T-helper 17 cell (primary cell): Measurements from ENCODE around the gene BCL7A. TPM values are rescaled to one million over a fixed set of nuclear protein-coding genes. Genes with fewer than 3 reads are reported as not detected.

Experiments
- ATAC-seq: fragments of 150-1000 bp; cut with Tn5 transposase; 2 replicates; pipeline ENCODE4 v1.10.0; 2021; ENCODE audit warnings: mild to moderate bottlenecking, moderate library complexity
- DNase-seq, 3 donors: peaks; one replicate each; pipeline versions ENCODE4 v3.0.0 to v3.0.0-alpha.2; 2020 to 2021
- H3K9me3 ChIP-seq: one replicate; pipeline ENCODE4 v1.7.0; 2013; ENCODE audit warnings: low read length, mild to moderate bottlenecking; ENCODE audit not compliant: control insufficient read depth, poor library complexity, severe bottlenecking
- H3K27ac Mint-ChIP-seq: one replicate; pipeline ENCODE4 v1.8.0; 2022; ENCODE audit warnings: mild to moderate bottlenecking, moderate library complexity, mixed read lengths
- H3K27me3 Mint-ChIP-seq: one replicate; pipeline ENCODE4 v1.8.0; 2022; ENCODE audit warnings: mixed read lengths
- H3K36me3 Mint-ChIP-seq: one replicate; pipeline ENCODE4 v1.8.0; 2022; ENCODE audit warnings: low read depth, mixed read lengths
- H3K4me1 Mint-ChIP-seq: one replicate; pipeline ENCODE4 v1.8.0; 2022; ENCODE audit warnings: mild to moderate bottlenecking, mixed read lengths
- H3K4me3 Mint-ChIP-seq: one replicate; pipeline ENCODE4 v1.8.0; 2022; ENCODE audit warnings: mild to moderate bottlenecking, moderate library complexity, mixed read lengths
- total RNA-seq, 4 donors: library from RNA in 2 of 4; stranded (reverse) in 2 of 4; gene quantifications; one replicate each; pipeline ENCODE4 v1.2.3 and lab custom pipeline; 2022 to 2026

Gene BCL7A
- total RNA-seq, 2 donors from 2014 or later = 2.6 to 4.0 TPM

- no peak for DNase-seq
- Mint-ChIP-seq H3K27me3 (no peaks in the 10 kb centered on the region), H3K4me3 (no peak overlapping the region), H3K36me3 (no peaks in the 10 kb centered on the region), H3K4me1 (peaks cover 5% of the 10 kb centered on the region), H3K27ac (no peak overlapping the region)
- no peak for ATAC-seq
- no peaks in the 10 kb centered on the region for H3K9me3 ChIP-seq
These were observed 31.5 kb upstream of the BCL7A start for GRCh38 chr12:121990114-121990647.

GRCh38 chr12:121990692-121991603 lies 30.7 kb upstream of the BCL7A start:
- DNase-seq (no peak), ATAC-seq (no peak)
- no peaks in the 10 kb centered on the region for H3K9me3 ChIP-seq
- Mint-ChIP-seq H3K36me3 (no peaks in the 10 kb centered on the region), H3K4me3 (no peak overlapping the region), H3K4me1 (peaks cover 5% of the 10 kb centered on the region), H3K27ac (no peak overlapping the region), H3K27me3 (peaks cover 5% of the 10 kb centered on the region)

- Mint-ChIP-seq H3K36me3 (no peaks in the 10 kb centered on the region), H3K27ac (no peak overlapping the region), H3K4me1 (peaks cover 5% of the 10 kb centered on the region), H3K27me3 (peaks cover 5% of the 10 kb centered on the region), H3K4me3 (peak overlapping the region; percentile 59)
- H3K9me3 ChIP-seq = no peaks in the 10 kb centered on the region
- ATAC-seq = peak; percentile 75
- DNase-seq = no peak
These were observed 29.4 kb upstream of the BCL7A start for GRCh38 chr12:121992059-121992879.

- H3K4me1 Mint-ChIP-seq = peaks cover 3% of the 10 kb centered on the region
- DNase-seq (no peak), ATAC-seq (no peak)
- no peaks in the 10 kb centered on the region for H3K36me3 Mint-ChIP-seq
- H3K4me3 Mint-ChIP-seq = no peak overlapping the region
- H3K27me3 Mint-ChIP-seq = peaks cover 10% of the 10 kb centered on the region
- no peak overlapping the region for H3K27ac Mint-ChIP-seq
- no peaks in the 10 kb centered on the region for H3K9me3 ChIP-seq
These were observed 25.4 kb upstream of the BCL7A start for GRCh38 chr12:121996050-121996944.

GRCh38 chr12:121996945-121997612 lies 24.6 kb upstream of the BCL7A start:
- ATAC-seq (no peak), DNase-seq (no peak)
- Mint-ChIP-seq H3K27ac (no peak overlapping the region), H3K4me1 (peaks cover under 1% of the 10 kb centered on the region), H3K36me3 (no peaks in the 10 kb centered on the region), H3K27me3 (peaks cover 10% of the 10 kb centered on the region), H3K4me3 (no peak overlapping the region)
- no peaks in the 10 kb centered on the region for H3K9me3 ChIP-seq

- no peak overlapping the region for H3K4me3 Mint-ChIP-seq
- H3K27me3 Mint-ChIP-seq = peaks cover 5% of the 10 kb centered on the region
- H3K36me3 Mint-ChIP-seq = no peaks in the 10 kb centered on the region
- H3K9me3 ChIP-seq = no peaks in the 10 kb centered on the region
- peaks cover 16% of the 10 kb centered on the region for H3K4me1 Mint-ChIP-seq
- ATAC-seq (no peak), DNase-seq (no peak)
- H3K27ac Mint-ChIP-seq = no peak overlapping the region
These were observed 20.0 kb upstream of the BCL7A start for GRCh38 chr12:122001466-122002209.

- no peaks in the 10 kb centered on the region for H3K9me3 ChIP-seq
- no peaks in the 10 kb centered on the region for H3K36me3 Mint-ChIP-seq
- H3K27ac Mint-ChIP-seq = no peak overlapping the region
- peaks cover 5% of the 10 kb centered on the region for H3K27me3 Mint-ChIP-seq
- no peak overlapping the region for H3K4me3 Mint-ChIP-seq
- peak; percentile 68 for ATAC-seq
- no peak for DNase-seq
- peaks cover 23% of the 10 kb centered on the region for H3K4me1 Mint-ChIP-seq
These were observed 17.8 kb upstream of the BCL7A start for GRCh38 chr12:122003651-122004611.

- ATAC-seq = no peak
- peaks cover 23% of the 10 kb centered on the region for H3K4me1 Mint-ChIP-seq
- no peak for DNase-seq
- H3K27me3 Mint-ChIP-seq = peaks cover 3% of the 10 kb centered on the region
- H3K9me3 ChIP-seq = no peaks in the 10 kb centered on the region
- H3K27ac Mint-ChIP-seq = no peak overlapping the region
- H3K36me3 Mint-ChIP-seq = no peaks in the 10 kb centered on the region
- no peak overlapping the region for H3K4me3 Mint-ChIP-seq
These were observed 17.0 kb upstream of the BCL7A start for GRCh38 chr12:122004633-122005071.

GRCh38 chr12:122005252-122005776 lies 16.4 kb upstream of the BCL7A start:
- H3K27me3 Mint-ChIP-seq = no peaks in the 10 kb centered on the region
- H3K36me3 Mint-ChIP-seq = no peaks in the 10 kb centered on the region
- DNase-seq (no peak), ATAC-seq (no peak)
- H3K27ac Mint-ChIP-seq = no peak overlapping the region
- H3K4me1 Mint-ChIP-seq = peaks cover 23% of the 10 kb centered on the region
- H3K9me3 ChIP-seq = no peaks in the 10 kb centered on the region
- no peak overlapping the region for H3K4me3 Mint-ChIP-seq

- Mint-ChIP-seq H3K4me3 (peak overlapping the region; percentile 77), H3K4me1 (peaks cover 23% of the 10 kb centered on the region), H3K27me3 (no peaks in the 10 kb centered on the region), H3K36me3 (no peaks in the 10 kb centered on the region), H3K27ac (peak overlapping the region; percentile 37)
- DNase-seq = no peak
- ATAC-seq = peak; percentile 67
- H3K9me3 ChIP-seq = no peaks in the 10 kb centered on the region
These were observed 15.3 kb upstream of the BCL7A start for GRCh38 chr12:122006186-122006926.
